H9 (cell line): ENCODE results near the gene PSMA6. TPM values are rescaled to one million over a fixed set of nuclear protein-coding genes. Genes with fewer than 3 reads are reported as not detected.

Experiments used
- DNase-seq: peaks from one replicate; pipeline ENCODE4 v3.0.0-alpha.2; 2017
- H2AFZ ChIP-seq: one replicate; pipeline ENCODE4 v1.6.1; 2013; ENCODE audit warnings: mild to moderate bottlenecking, low read length, control low read depth, moderate library complexity
- H2AK5ac ChIP-seq: 2 replicates; pipeline ENCODE4 v1.6.1; 2013; ENCODE audit warnings: low read length, control low read depth, mixed read lengths; ENCODE audit not compliant: insufficient read length
- H2BK120ac ChIP-seq: one replicate; pipeline ENCODE4 v1.6.1; 2013; ENCODE audit warnings: low read depth, mild to moderate bottlenecking, low read length, control low read depth, inconsistent platforms; ENCODE audit not compliant: poor library complexity, severe bottlenecking
- H2BK12ac ChIP-seq: 2 replicates; pipeline ENCODE4 v1.6.1; 2013; ENCODE audit warnings: low read length, control low read depth, mixed read lengths, low read depth; ENCODE audit not compliant: insufficient read length
- H2BK15ac ChIP-seq: 2 replicates; pipeline ENCODE4 v1.6.1; 2013; ENCODE audit warnings: low read depth, low read length, control low read depth
- H2BK20ac ChIP-seq: one replicate; pipeline ENCODE4 v1.6.1; 2013; ENCODE audit warnings: low read depth, mild to moderate bottlenecking, low read length, control low read depth, inconsistent platforms; ENCODE audit not compliant: poor library complexity, severe bottlenecking
- H2BK5ac ChIP-seq: 2 replicates; pipeline ENCODE4 v1.6.1; 2013; ENCODE audit warnings: low read length, control low read depth, mixed read lengths; ENCODE audit not compliant: insufficient read length
- H3K14ac ChIP-seq: 2 replicates; pipeline ENCODE4 v1.6.1; 2013; ENCODE audit warnings: low read length, control low read depth; ENCODE audit not compliant: insufficient read depth
- H3K18ac ChIP-seq: 2 replicates; pipeline ENCODE4 v1.6.1; 2013; ENCODE audit warnings: low read depth, mild to moderate bottlenecking, mixed read lengths, low read length, control low read depth; ENCODE audit not compliant: insufficient read length
- H3K23ac ChIP-seq: 2 replicates; pipeline ENCODE4 v1.6.1; 2013; ENCODE audit warnings: low read length, control low read depth, mixed read lengths, low read depth; ENCODE audit not compliant: insufficient read length
- H3K23me2 ChIP-seq: 2 replicates; pipeline ENCODE4 v1.6.1; 2013; ENCODE audit warnings: low read depth, mild to moderate bottlenecking, mixed read lengths, low read length, control low read depth; ENCODE audit not compliant: insufficient read length, poor library complexity, severe bottlenecking
- H3K27ac ChIP-seq: 2 replicates; pipeline ENCODE4 v1.5.1; 2013; ENCODE audit warnings: low read length, control low read depth, mixed read lengths, low read depth; ENCODE audit not compliant: insufficient read length
- H3K27me3 ChIP-seq: 2 replicates; pipeline ENCODE4 v1.6.1; 2013; ENCODE audit warnings: low read length, control low read depth, inconsistent platforms; ENCODE audit not compliant: insufficient read depth
- H3K4ac ChIP-seq: 2 replicates; pipeline ENCODE4 v1.6.1; 2013; ENCODE audit warnings: low read depth, mild to moderate bottlenecking, control low read depth, inconsistent platforms, low read length, moderate library complexity
- H3K4me1 ChIP-seq: 2 replicates; pipeline ENCODE4 v1.6.1; 2013; ENCODE audit warnings: low read length, control low read depth, inconsistent platforms; ENCODE audit not compliant: insufficient read depth
- H3K4me2 ChIP-seq: 2 replicates; pipeline ENCODE4 v1.6.1; 2013; ENCODE audit warnings: low read length, control low read depth, mixed read lengths; ENCODE audit not compliant: insufficient read length, insufficient read depth
- H3K56ac ChIP-seq: 2 replicates; pipeline ENCODE4 v1.6.1; 2013; ENCODE audit warnings: low read depth, mild to moderate bottlenecking, mixed read lengths, low read length, control low read depth; ENCODE audit not compliant: insufficient read length
- H3K79me1 ChIP-seq: 2 replicates; pipeline ENCODE4 v1.6.1; 2013; ENCODE audit warnings: low read depth, mild to moderate bottlenecking, moderate library complexity, low read length, control low read depth, inconsistent platforms; ENCODE audit not compliant: insufficient read depth, poor library complexity, severe bottlenecking
- H3K79me2 ChIP-seq: 2 replicates; pipeline ENCODE4 v1.6.1; 2013; ENCODE audit warnings: low read length, control low read depth, inconsistent platforms; ENCODE audit not compliant: insufficient read depth
- H3K9ac ChIP-seq: 2 replicates; pipeline ENCODE4 v1.6.1; 2013; ENCODE audit warnings: low read length, control low read depth, mixed read lengths; ENCODE audit not compliant: insufficient read length; ENCODE audit errors: extremely low read depth
- H3K9me3 ChIP-seq: one replicate; pipeline ENCODE4 v1.6.1; 2013; ENCODE audit warnings: low read depth, low read length, inconsistent platforms; ENCODE audit not compliant: control insufficient read depth
- H3T11ph ChIP-seq: one replicate; pipeline ENCODE4 v1.6.1; 2013; ENCODE audit warnings: mild to moderate bottlenecking, low read length, control low read depth, inconsistent platforms
- H4K20me1 ChIP-seq: one replicate; pipeline ENCODE4 v1.6.1; 2013; ENCODE audit not compliant: control insufficient read depth, insufficient read length, insufficient read depth
- H4K5ac ChIP-seq: 2 replicates; pipeline ENCODE4 v1.6.1; 2013; ENCODE audit warnings: low read depth, mild to moderate bottlenecking, mixed read lengths, low read length, control low read depth; ENCODE audit not compliant: insufficient read length
- H4K8ac ChIP-seq: replicated peaks from 2 replicates; pipeline ENCODE4 v1.6.1; 2013; ENCODE audit warnings: low read length, control low read depth, mixed read lengths, low read depth; ENCODE audit not compliant: insufficient read length
- H4K91ac ChIP-seq: 2 replicates; pipeline ENCODE4 v1.6.1; 2013; ENCODE audit warnings: low read depth, mild to moderate bottlenecking, moderate library complexity, mixed read lengths, low read length, control low read depth; ENCODE audit not compliant: insufficient read length
- H3K27ac Mint-ChIP-seq, 3 experiments: 2 replicates in 2 of 3; 3 replicates in 1 of 3; pipeline ENCODE4 v1.8.0; 2020 to 2021; ENCODE audit warnings: mixed read lengths in 3 of 3, mild to moderate bottlenecking in 1 of 3, moderate library complexity in 1 of 3
- H3K27me3 Mint-ChIP-seq: 2 replicates; pipeline ENCODE4 v1.8.0; 2021; ENCODE audit warnings: low read depth, mild to moderate bottlenecking, moderate library complexity, mixed read lengths
- H3K36me3 Mint-ChIP-seq, 3 experiments: 2 replicates in 2 of 3; 3 replicates in 1 of 3; pipeline ENCODE4 v1.8.0; 2020 to 2021; ENCODE audit warnings: low read depth in 3 of 3, mixed read lengths in 3 of 3; ENCODE audit not compliant: insufficient read depth in 1 of 3
- H3K4me1 Mint-ChIP-seq, 2 experiments: 2 replicates each; pipeline ENCODE4 v1.8.0; 2020; ENCODE audit warnings: mixed read lengths in 2 of 2
- H3K4me3 Mint-ChIP-seq, 2 experiments: 2 replicates in 1 of 2; 3 replicates in 1 of 2; pipeline ENCODE4 v1.8.0; 2020 to 2021; ENCODE audit warnings: mild to moderate bottlenecking in 2 of 2, mixed read lengths in 2 of 2, moderate library complexity in 1 of 2
- H3K9me3 Mint-ChIP-seq, 2 experiments: 2 replicates in 1 of 2; 3 replicates in 1 of 2; pipeline ENCODE4 v1.8.0; 2020; ENCODE audit warnings: mild to moderate bottlenecking in 2 of 2, mixed read lengths in 2 of 2, moderate library complexity in 1 of 2
- CTCF ChIP-seq: fragments of 200-600 bp; sonication (generic); conservative IDR thresholded peaks from 3 replicates; pipeline ENCODE4 v1.8.0; 2021; ENCODE audit warnings: antibody characterized with exemption, mild to moderate bottlenecking
- WGBS: extraction: QIAGEN DNeasy Blood & Tissue Kit; methylation state at CpG from one replicate; pipeline ENCODE4 v1.1.7; 2013; ENCODE audit warnings: missing lambda C conversion rate, low lambda C conversion rate, mixed read lengths; ENCODE audit not compliant: insufficient read length; ENCODE audit errors: extremely low coverage; 5-methylcytosine and 5-hydroxymethylcytosine counted together
- total RNA-seq: library from RNA; stranded (reverse); gene quantifications from 2 replicates; pipeline ENCODE4 v1.2.1, GENCODE V29; 2021

The PSMA6 gene
- total RNA-seq, 1 experiment from 2014 or later: 255 TPM

DNA sequence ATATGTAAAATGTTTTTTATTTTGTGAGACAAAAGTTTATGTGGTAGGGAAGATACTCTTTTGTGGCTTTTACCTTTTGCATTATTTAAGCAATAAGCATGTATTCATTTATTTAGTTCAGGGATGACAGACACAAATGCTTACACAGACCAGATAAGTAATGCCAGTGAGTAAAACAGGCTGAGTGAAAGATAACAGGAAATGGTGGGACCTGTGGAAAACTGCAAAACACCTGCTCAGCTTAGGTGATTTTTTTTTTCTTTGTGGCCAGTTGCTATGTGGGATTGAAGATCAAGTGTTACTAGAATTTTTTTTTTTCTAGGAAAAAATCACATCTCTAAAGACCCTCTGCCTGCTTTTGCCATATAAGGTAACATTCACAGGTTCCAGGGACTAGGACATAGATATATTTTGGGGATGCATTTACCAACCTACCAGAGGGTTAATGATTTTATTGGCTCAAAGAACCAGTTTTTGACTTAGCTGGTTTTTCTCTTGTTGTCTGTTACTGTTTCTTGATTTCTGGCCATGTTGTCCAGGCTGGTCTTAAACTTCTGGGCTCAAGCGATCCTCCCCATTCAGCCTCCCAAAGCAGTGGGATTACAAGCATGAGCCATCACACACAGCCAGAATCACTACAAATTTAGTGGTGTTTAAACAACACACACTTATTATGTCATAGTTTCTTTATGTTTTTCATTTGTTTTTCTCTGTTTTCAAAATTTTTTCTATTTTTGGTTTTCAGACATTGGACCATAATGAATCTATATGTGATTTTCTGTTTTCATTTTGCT, 9.8 kb downstream of the PSMA6 start:
- no peak for DNase-seq
- H3K9ac ChIP-seq: no peak overlapping the region
- H3K27ac ChIP-seq: no peak overlapping the region
- no peak overlapping the region for H3K56ac ChIP-seq
- no peaks in the 10 kb centered on the region for H3K4me1 ChIP-seq
- Mint-ChIP-seq H3K27me3 (no peaks in the 10 kb centered on the region), H3K27ac (no peak overlapping the region), H3K4me3 (no peak overlapping the region), H3K36me3 (peaks cover 2 to 5% (median 2%) of the 10 kb centered on the region in 3 experiments; a peak in 5 of 7 replicates), H3K9me3 (no peaks in the 10 kb centered on the region), H3K4me1 (0 out of 4 replicates have a peak, but pooled peaks cover 0 to 3% of the 10 kb centered on the region in 2 experiments)
- no peak overlapping the region for H2AK5ac ChIP-seq
- no peaks in the 10 kb centered on the region for H4K20me1 ChIP-seq
- no peak overlapping the region for H4K8ac ChIP-seq
- H3K14ac ChIP-seq: no peak overlapping the region
- H3K4me2 ChIP-seq: no peak overlapping the region
- no peak overlapping the region for H3K4ac ChIP-seq
- H3K79me1 ChIP-seq: peaks cover 7% of the 10 kb centered on the region
- no peak overlapping the region for H4K5ac ChIP-seq
- no peak overlapping the region for H2BK15ac ChIP-seq
- TF ChIP-seq CTCF: no peak
- H2AFZ ChIP-seq: no peak overlapping the region
- no peak overlapping the region for H2BK12ac ChIP-seq
- H3K23ac ChIP-seq: no peak overlapping the region
- H3K79me2 ChIP-seq: peaks cover 26% of the 10 kb centered on the region; the same call in 1 of the 2 replicates
- H3T11ph ChIP-seq: no peak overlapping the region
- no peak overlapping the region for H4K91ac ChIP-seq
- H2BK20ac ChIP-seq: no peak overlapping the region
- WGBS: no CpG with 5 or more reads among the region's 1 CpG
- H3K9me3 ChIP-seq: no peaks in the 10 kb centered on the region
- H2BK120ac ChIP-seq: no peak overlapping the region
- no peaks in the 10 kb centered on the region for H3K23me2 ChIP-seq
- H2BK5ac ChIP-seq: no peak overlapping the region
- no peaks in the 10 kb centered on the region for H3K27me3 ChIP-seq
- H3K18ac ChIP-seq: no peak overlapping the region
